Measurements from ENCODE around the gene ZFP90. TPM values are rescaled to one million over a fixed set of nuclear protein-coding genes. Genes with fewer than 3 reads are reported as not detected.

The ZFP90 gene
- total and polyA plus RNA-seq, 11 donors = 4.9 to 18.1 (median 11.0) TPM

- H3K9me3 ChIP-seq = peaks cover 0 to 27% (median 4%) of the 10 kb centered on the region in 12 donors
- H3K4me1 ChIP-seq = no peaks in the 10 kb centered on the region
- no peak overlapping the region for H3K27ac ChIP-seq
- no peak overlapping the region for H3K4me3 ChIP-seq
- ATAC-seq (no peak), DNase-seq (no peak)
- WGBS, 4 donors = 81 to 89% (median 87%) methylated on average over 3 of the region's 3 CpGs
- intact Hi-C loops (cut with DNase I) = no loop called here
- H3K27me3 ChIP-seq = no peaks in the 10 kb centered on the region
- TF ChIP-seq CTCF (IDR thresholded peaks at IDR 0.05) (no peak), POLR2A (IDR thresholded peaks at IDR 0.05) (no peak)
- H3K36me3 ChIP-seq = no peaks in the 10 kb centered on the region
Observed at GRCh38 chr16:68612996-68613395, 73.9 kb downstream of the ZFP90 start.

- 82 to 87% (median 84%) methylated on average over 7 of the region's 7 CpGs for WGBS, 4 donors
- H3K4me3 ChIP-seq = no peak overlapping the region
- peaks cover 0 to 25% (median 4%) of the 10 kb centered on the region in 12 donors for H3K9me3 ChIP-seq
- no peaks in the 10 kb centered on the region for H3K4me1 ChIP-seq
- ATAC-seq (no peak), DNase-seq (no peak)
- no peak for TF ChIP-seq CTCF (IDR thresholded peaks at IDR 0.05)
- no peak for TF ChIP-seq POLR2A (IDR thresholded peaks at IDR 0.05)
- H3K27me3 ChIP-seq = no peaks in the 10 kb centered on the region
- no peaks in the 10 kb centered on the region for H3K36me3 ChIP-seq
- intact Hi-C loops (cut with DNase I) = no loop called here
- no peak overlapping the region for H3K27ac ChIP-seq
Observed at GRCh38 chr16:68617734-68618133, 78.6 kb downstream of the ZFP90 start.

Other genes starting within 250 kb of the ZFP90 start
- 10 to 100 TPM in 6 of 9 donors, 1 to 10 TPM in 3; 8.1 to 16.2 (median 11.2) TPM for gene SLC7A6OS, start 228.3 kb upstream of the ZFP90 start, total RNA-seq
- gene SLC7A6OS, start 228.3 kb upstream of the ZFP90 start, polyA plus RNA-seq = 1 to 10 TPM; 9.6 to 9.9 TPM
- gene PRMT7, start 228.3 kb upstream of the ZFP90 start, total RNA-seq = 10 to 100 TPM; 21.9 to 34.0 (median 30.7) TPM
- gene PRMT7, start 228.3 kb upstream of the ZFP90 start, polyA plus RNA-seq = 10 to 100 TPM; 21.0 to 37.4 TPM
- 10 to 100 TPM in 1 of 9 donors, 1 to 10 TPM in 2, under 1 TPM in 3, not detected in 3; 0.10 to 14.4 (median 1.5) TPM for gene SMPD3, start 90.8 kb upstream of the ZFP90 start, total RNA-seq
- gene SMPD3, start 90.8 kb upstream of the ZFP90 start, polyA plus RNA-seq = under 1 TPM; 0.07 to 0.15 TPM
- 1 to 10 TPM in 1 of 9 donors, not detected in 8; 3.8 TPM for gene CDH3, start 106.0 kb downstream of the ZFP90 start, total RNA-seq
- under 1 TPM in 1 of 2 donors, not detected in 1; 0.01 TPM for gene CDH3, start 106.0 kb downstream of the ZFP90 start, polyA plus RNA-seq
- gene CDH1, start 198.0 kb downstream of the ZFP90 start, total RNA-seq = 1 to 10 TPM in 1 of 9 donors, under 1 TPM in 1, not detected in 7; 0.27 to 5.3 TPM
- gene CDH1, start 198.0 kb downstream of the ZFP90 start, polyA plus RNA-seq = under 1 TPM in 1 of 2 donors, not detected in 1; 0.08 TPM

Data from heart left ventricle (tissue), 16 donors.